GM18870 (cell line): ENCODE results near the gene AGRP.

Experiments
- ATAC-seq: cut with Tn5 transposase; IDR thresholded peaks from one replicate; pipeline ENCODE4 v1.9.1; 2021; ENCODE audit warnings: moderate library complexity; ENCODE audit not compliant: unreplicated experiment

Gene AGRP

DNA sequence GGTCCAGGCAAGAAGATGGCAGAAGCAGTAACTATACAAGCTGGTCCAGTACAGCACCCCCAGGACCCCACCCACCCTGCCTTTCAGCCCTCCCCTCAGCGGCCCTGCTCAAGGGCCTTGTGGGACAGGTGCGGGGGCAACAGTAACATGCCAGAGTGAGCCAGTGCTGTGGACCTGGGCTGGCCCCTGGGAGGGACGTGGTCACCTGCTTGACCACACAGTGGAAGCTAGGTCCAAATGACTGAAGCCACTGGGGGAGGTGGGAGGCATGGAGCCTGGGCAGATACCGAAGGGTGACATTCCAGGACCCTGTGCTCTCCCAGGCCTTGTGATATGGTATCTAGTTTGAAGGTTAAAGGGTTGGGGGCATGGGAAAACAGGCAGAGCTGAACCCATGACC is 19.7 kb downstream of the AGRP start:
- no peak for ATAC-seq

DNA sequence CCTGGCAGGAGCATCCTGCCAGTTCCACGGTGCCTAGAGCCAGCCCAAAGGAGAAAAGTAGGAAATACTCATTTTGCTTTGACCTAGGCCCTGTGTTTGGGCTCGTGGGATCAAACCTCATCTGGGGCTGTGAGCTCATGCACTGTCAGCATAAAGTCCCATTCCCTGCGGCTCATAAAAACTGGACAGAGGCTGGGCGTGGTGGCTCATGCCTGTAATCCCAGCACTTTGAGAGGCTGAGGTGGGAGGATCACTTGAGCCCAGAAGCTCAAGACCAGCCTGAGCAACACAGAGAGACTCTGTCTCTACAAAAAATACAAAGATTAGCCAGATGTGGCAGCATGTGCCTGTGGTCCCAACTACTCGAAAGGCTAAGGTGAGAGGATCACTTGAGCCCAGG is 20.3 kb downstream of the AGRP start:
- no peak for ATAC-seq

DNA sequence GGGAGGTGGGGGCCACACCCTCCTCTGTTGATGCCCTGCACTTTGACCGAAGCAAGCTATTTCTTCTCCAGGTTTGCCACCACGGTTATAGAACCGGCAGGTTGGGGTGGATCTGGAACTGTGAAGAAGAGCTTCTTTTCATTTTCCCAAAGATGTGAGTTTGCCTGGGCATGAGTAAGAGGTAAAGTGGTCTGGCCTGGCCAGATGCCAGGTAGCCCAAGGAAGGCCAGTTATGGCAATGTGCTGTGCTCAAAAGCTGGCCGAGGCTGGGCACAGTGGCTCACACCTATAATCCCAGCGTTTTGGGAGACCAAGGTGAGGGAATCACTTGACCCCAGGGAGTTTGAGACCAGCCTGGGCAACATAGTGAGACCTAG is 21.1 kb downstream of the AGRP start:
- ATAC-seq = no peak

DNA sequence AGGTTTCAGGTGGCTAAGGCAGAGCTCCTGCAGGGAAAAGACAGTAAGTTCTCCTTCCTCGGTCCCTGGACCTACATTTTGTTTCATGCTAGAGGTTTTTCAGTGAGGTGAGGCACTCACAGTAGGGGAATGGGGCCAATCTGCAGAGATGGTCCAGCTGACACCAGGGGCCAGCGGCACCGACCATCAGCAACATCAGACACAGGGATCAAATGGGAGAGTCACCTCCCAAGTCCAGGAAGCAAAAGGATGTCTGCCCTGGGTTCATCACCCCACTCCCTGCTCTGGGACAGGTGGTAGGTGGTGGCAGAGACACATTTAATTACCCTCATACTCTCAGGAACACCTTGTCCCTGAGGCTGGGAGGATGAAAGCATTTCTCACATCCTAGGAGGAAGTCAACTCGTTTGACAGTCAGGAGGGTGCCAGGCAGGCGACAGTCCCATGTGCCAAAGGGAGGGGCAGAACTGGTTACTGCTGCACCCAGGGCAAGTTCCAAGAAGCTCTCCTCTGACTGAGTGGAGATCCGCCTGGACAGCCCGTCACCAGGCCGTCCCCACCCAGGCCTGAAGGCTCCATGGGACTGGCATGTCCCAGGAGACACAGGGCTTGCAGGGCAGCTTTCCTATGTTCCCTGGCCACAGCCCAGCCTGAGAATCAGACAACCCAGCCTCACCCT is 21.6 kb downstream of the AGRP start:
- no peak for ATAC-seq

DNA sequence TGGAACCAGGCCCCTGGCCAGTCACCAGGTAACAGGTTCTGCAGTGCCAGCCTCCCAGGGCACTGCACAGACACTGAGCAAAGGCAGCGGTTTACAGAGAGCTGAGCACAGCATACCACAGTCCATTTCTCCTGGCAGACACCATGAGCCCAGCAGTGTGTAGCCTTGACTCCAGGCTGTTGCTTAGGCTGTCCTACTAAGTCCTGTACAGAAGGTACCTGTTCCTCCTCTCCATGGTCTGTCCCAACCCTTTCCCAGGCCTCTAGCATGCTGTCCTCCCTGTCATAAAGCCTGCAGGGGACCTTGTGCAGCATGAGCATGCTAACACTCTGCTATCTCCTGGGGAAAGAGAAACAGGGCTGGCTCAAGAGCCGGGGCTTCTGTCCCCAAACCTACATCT is 22.4 kb downstream of the AGRP start:
- no peak for ATAC-seq

DNA sequence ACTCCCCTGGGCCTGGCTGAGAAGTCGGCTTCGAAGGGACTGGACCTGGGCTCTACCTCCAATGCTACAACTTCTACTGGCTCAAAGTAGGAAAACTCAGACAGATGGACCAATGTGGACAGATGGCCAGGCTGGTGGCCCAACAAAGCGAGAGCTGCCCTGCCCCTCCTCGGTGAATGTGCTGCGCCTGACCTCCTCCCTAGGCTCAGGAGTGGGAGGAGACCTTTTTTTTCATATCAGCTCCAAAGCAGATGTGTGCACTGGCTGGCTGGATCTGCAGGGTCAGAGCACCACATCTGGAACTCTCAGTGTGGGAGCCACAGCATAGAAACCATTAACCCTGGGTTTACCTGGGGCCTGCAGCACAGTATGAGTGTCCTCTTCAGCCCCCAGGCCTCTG is 23.2 kb downstream of the AGRP start:
- ATAC-seq = no peak

DNA sequence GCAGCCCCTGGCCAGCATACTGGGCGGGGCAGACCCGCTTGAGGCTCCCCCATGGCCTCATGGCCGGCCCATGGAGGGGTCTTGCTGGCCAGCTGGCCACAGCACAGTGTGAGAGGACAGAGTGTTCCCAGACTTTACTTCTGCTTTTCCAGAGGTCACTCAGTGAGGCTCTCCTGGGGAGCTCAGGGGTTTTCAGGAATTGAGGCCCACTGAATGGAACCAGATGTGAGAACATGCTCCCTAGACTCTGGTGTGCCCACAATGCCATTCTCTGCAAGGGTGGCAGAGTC is 23.5 kb downstream of the AGRP start:
- no peak for ATAC-seq

DNA sequence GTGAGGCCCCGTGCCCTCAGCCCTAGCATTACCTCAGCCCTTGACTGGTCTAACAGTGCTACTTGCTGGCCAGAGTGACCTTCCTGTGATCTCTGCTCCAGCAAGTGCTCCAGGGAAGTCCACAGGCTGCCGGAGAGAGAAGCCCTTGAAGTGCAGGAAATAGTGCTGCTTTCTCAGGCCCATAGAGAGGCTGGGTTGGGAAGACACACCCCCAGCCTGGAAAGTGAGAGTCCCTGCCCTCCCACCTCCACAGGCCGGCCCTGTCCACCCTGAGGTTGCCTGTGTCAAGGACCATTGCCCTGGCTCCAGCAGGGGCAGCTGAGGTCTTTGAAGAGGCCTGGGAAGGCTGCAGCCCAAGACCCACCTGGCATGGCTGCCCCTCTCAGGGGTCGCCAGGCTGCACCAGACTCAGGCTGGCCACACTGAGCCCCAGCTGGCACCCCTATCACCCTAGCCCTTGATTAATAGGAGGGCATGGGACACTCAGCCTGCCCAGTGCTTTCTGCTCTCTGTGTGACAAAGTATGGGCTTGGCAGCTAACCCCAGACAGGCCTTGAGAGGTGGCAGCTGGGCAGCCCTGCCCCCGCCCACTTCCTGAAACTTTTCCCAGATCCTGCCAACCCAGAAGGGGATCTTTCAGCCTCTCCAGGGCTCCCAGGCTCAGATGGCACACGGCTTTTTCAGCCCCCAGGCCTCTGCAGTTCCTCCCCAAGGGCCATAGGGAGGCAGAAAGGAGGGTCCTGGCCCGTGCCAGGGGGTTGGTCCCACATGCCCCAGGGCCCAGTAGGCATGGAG is 24.1 kb downstream of the AGRP start:
- no peak for ATAC-seq

DNA sequence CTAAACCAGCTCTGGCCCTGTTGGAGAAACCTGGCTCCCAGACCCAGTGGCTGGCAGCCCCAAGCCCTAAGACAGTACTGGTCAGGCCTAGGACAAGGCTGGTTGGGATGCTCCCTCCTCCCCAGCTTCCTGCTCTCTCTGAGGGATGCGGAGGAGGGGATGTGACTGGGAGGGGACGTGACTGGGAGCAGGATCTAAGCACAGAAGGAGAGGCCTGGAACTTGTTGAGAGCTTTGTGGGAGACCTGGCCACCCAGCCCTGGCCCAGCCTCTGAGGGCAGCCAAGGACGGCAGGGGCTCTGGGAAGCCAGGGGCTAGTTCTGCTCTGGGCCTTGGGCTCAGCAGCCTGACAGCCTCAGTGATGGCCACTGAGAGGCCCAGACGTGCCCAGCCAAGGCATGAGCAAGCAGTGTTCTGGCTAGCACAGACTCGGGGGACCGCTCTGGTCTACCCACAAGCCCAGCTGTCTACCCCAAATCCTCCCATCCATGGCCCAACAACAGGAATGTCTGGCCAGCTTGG is 25.2 kb downstream of the AGRP start:
- no peak for ATAC-seq

DNA sequence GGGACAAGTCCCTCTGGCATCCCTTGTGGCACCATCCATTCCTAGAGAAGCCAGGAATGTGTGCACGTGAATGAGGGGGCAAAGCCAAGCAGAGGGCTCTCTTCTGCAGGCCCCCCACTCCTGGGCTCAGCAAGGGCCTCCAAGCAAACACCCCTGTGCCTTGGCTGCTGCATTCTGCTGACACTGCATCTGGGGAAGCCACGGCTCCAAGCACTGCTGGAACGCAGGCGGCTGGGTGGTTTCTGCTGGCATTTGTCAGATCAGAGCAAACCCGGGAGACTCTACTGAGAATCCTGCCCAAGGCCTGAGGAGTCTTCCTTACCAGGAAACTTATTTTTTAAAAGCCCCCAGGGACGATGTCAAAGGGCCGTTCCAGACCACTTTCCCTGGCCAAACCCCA is 25.7 kb downstream of the AGRP start:
- ATAC-seq = no peak

DNA sequence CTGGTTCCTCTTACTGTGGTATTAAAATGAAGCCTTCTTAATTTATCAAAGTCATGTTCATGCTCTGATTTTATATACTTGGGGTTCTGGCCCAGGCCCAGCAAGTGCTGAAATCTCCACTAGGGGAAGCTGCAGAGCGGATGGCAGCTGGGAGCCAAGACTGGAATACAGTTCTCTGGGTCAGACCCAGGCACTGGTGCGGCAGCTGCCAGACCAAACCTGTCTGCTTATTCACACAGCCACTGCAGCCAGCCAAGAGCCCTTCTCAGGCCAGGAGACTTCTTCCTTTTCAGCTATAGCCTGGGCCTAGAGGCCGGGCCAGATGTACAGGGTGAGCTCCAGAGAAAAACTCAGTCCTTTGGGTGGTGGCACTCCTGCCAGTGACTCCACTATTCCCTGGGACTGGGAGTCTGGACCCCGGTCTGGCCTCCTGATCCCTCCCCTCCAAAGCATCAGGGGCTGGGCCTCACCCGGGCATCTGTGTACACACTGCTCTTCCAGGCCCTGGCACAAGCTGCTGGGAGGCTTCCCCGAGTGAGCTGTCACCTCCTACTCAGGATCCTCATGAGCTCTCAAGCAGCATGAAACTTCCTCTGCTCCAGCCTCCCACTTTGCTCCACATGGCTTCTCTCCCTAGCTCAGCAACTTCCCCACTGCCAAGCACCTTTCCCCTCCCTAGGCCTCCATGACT is 26.8 kb downstream of the AGRP start:
- no peak for ATAC-seq

DNA sequence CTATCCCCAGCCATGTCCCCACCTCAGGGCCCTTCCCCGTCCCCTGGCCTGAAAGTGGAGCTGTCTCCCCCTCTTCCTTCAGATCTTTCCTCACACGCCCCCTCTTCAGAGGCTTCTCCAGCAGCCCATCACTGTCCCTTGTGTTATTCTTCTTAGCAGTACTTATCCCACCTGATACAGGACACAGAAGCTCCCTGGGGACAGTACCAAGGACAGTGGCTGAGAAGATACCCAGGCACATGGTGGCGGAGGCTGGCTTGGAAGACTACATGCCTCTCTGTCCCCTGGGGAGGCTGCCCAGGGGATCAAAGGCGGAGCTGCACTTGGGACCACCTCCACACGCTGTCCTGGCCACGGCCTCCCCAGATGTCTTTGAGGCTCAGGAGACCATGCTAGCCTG is 28.5 kb downstream of the AGRP start:
- ATAC-seq = no peak

DNA sequence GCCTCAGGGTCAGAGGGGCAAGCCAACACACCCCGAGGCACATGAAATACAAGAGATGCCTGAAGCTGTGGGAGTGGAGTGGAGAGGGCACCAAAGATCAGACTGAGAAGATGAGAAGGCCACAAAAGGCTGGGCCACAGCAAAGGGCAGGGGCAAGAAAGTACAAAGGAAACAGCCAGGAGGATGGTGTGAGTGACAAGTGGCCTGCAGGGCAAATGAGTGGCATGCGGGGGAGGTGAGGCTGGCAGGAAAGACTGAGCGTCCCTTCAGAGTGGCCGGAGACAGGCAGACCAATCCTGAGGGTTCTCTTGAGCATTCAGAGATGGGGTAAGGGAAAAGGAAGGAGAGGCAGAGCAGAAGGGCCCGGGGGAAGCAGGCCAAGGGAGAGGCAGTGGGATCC is 29.2 kb downstream of the AGRP start:
- ATAC-seq = no peak

DNA sequence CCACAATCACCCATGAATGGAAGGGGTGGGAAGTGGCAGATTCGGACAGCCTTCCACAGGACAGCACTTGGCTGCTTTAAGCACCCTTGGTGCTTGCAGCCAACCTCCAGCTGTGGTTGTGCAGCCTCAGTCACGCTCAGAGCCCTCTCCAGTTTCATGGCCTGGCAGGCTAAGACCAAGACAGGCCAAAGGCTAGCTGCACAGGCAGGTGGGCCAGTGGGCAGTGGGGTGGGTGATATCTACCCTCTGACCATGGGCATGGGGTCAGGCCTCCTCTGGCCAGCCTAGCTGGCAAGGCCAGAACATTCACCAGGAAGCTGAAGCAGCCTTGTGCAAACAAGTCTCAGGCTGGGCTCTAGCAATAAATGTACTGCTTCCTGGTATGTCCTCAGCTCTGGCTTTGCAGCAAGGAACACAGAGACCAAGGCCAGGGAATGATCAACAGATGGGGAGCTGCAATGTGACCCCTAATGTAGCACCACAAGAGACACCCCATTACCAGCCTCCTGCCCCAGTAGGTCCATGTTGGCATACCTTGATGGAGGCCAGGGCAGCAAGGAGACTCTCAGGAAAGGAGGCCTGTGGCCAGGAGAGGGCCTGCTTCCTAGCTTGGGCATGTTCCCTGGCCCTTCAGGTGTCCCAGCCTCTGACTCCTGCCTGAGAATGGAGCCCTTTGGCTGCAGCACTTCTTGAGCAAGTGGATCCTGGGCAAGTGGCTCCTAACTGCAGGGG is 31.5 kb downstream of the AGRP start:
- ATAC-seq = no peak

DNA sequence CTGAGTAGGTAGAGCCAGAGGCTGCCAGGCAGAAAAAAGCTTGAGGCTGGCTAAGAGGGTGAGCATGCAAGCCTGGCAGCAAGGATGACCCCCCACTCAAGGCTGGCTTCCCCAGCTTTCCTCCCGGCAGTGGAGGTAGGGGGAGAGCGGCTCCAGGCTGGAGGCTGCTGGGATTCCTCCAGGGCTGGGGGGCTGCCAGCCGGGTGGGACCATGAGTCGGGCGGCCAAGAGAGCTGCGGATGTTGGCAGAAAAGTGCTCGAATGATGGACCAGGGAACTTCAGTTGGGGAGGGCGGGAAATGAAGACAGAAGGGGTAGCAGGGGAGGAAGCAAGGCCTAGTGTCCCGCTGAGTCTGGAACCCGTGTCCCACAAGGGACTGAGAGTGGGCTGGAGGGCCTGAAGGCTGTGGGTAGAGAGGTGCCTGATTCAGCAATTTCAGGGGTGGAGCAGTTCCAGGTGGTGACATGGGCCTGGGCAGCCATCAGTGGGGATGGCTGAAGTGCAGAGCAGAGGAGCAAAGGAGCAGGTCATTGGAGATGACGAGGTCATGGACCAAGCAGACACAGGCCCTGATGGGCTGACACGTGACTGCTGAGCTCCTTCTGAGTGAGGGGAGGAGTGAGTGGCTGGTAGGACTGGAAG is 32.2 kb downstream of the AGRP start:
- ATAC-seq = no peak

DNA sequence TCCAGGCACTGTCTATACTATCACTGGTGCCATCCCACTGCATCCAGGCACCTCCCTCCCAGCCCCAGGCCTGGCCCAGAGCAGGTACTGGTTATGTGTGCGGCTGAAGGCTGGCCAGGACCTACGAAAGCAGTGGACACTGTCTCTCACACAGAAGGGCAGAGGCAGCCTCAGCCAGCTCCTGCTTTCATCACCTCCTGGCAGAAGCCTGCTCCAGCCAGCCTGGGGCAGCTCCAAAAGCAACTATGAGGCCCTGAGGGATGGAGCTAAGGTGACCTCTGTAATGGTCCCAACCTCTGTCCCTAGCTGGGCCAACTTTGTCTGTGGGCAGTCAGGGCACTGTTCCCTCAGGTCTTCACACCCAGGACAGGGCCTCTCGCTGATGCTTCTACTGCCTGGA is 33.6 kb downstream of the AGRP start:
- ATAC-seq = no peak

DNA sequence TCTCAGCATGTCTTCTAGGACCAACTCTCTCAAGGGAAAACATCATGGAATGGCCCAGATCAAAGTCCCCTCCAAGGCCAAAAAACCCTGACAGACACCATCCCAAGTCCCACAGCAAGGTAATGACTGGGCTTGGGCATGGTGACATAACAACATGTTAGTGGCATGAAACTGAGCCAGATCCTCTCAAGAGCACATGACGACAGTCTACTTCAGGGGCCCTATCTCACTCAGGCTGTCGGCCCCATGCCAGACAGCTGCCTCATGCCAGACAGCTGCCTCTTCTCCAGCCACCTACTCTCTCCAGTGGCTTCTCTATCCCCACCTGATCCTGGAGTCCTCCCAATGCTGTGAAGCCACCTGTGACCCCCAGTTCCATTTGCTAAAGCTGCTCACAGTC is 34.0 kb downstream of the AGRP start:
- ATAC-seq = no peak

DNA sequence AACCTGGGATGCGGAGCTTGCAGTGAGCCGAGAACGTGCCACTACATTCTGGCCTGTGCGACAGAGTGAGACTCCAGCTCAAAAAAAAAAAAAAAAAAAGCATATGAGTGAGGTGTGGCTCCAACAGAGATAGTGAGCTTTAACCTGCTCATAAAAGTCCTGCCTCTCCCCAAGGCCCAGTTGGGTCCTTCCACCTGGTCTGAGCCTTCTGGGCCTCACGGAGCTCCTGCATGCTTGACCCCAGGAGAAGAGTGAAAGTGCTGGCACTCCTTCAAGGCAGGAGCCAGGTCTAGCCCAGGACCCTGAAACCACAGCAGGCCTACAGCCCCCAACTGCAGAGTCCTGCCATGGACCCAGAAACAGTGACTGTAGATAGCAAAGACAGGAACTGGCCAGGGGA is 34.8 kb downstream of the AGRP start:
- ATAC-seq = no peak

DNA sequence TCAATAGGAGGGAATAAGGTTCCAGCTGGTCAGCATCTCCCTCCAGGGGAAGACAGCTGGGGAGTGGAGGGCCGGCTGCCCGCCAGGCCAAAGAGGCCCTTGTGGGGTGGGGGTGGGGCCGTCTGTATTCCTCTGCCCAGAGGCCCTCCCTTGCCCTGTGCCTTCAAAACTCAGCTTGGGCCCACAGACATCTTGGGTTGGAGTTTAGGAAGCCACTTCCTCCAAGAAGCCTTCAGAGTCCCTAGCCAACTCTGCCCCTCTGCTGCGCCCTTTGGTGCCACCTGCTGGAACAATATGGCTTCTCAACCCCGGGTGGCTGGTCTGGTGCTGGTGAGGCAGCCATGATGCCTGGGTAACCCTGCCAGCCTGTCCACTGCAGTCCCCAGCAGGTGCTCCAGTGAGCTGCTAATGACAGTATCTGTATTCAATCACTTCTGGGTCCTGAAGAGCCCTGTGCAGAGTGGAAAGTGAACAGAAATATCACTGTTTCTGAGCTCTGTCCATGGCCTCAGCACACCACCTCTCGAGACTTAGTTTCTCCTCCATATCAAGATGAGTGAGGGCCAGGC is 35.8 kb downstream of the AGRP start:
- ATAC-seq = no peak

DNA sequence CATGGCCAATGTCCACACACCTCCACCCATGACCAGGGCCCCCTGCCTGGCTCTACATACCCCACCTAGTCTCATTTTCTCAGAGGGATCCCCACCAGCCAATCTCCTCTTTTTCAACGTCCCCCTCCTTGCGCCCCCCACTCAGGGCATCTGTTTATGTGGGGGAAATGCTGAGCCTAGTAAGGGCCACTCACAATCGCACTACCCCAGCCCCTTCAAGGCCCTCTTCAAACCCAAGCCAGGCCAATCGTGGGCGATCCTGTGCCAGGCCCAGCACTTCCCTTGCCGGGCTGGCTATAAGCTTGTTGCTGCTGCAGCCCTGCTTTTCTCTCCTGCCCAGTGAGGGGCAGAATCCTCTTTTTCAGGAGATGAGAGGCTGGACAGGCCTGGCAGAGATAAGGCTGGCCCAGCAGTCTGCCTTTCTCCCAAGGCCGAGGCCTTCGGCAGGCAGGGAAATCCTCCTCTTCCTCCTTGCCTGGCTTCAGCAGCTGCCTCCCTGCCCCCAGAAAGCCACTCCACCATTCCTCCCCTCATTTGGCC is 36.3 kb downstream of the AGRP start:
- ATAC-seq = no peak
